Renal cortex interstitium (tissue), 15 donors: ENCODE results near the gene OR8J3. TPM values are rescaled to one million over a fixed set of nuclear protein-coding genes. Genes with fewer than 3 reads are reported as not detected.
"Not testable (repeated sequence)": the region's sequence is repeated elsewhere in the genome, so short reads cannot be mapped to it uniquely, and the experiment has no call there.

Experiments
- DNase-seq, 11 donors: peaks; one replicate each; pipeline ENCODE4 v3.0.0-alpha.2; 2013; ENCODE audit warnings: low read depth in 9 of 11, low spot score in 4 of 11; ENCODE audit errors: extremely low read depth in 1 of 11
- long read RNA-seq, 16 experiments: transcript quantifications; one replicate each; lab custom pipeline, GENCODE V29; 2026
- polyA plus RNA-seq, 3 donors: library from polyadenylated mRNA; unstranded; fragments of 120-200 nt; gene quantifications; one replicate each; pipeline ENCODE4 v1.2.1, GENCODE V29; 2013; ENCODE audit not compliant: insufficient read length in 3 of 3

Gene OR8J3
- polyA plus RNA-seq = not detected
- long read RNA-seq, donor 1 = 0 reads
- long read RNA-seq, donor 2, partial matches to known transcripts = 0 of 1 reads
- long read RNA-seq, donor 2, other reads (novel, unspliced or antisense) = 0 of 1 reads
- long read RNA-seq, donor 3 = 0 reads
- long read RNA-seq, donor 4 = 0 reads
- long read RNA-seq, donor 5 = 0 reads
- long read RNA-seq, donor 6 = 0 reads
- long read RNA-seq, donor 7 = 0 reads
- long read RNA-seq, donor 8 = 0 reads
- long read RNA-seq, donor 9 = 0 reads
- long read RNA-seq, donor 10 = 0 reads
- long read RNA-seq, donor 11 = 0 reads
- long read RNA-seq, donor 12 = 0 reads
- long read RNA-seq, donor 13 = 0 reads
- long read RNA-seq, donor 14 = 0 reads
- long read RNA-seq, donor 15 = 0 reads
- long read RNA-seq, donor 16 = 0 reads

GRCh38 chr11:56140151-56140661, at the start of gene OR8J3:
Gene OR8J3, minus strand, starts transcription at chr11:56140201. Its CDS starts 2,483 bp downstream, at chr11:56137718.
- DNase-seq = no peak

GRCh38 chr11:56188602-56189001, 48.6 kb upstream of the OR8J3 start:
- DNase-seq = no peak

GRCh38 chr11:56183459-56183858, 43.5 kb upstream of the OR8J3 start:
- DNase-seq = no peak

GRCh38 chr11:56176318-56176717, 36.3 kb upstream of the OR8J3 start, which contains the start of gene OR5J2:
Gene OR5J2, plus strand, starts transcription at chr11:56176618. Its CDS starts 0 bp downstream, at chr11:56176618.
- DNase-seq = no peak

GRCh38 chr11:56172256-56172830, 32.3 kb upstream of the OR8J3 start:
- no peak for DNase-seq

- DNase-seq = no peak
Observed at GRCh38 chr11:56163804-56164203, 23.8 kb upstream of the OR8J3 start.

- DNase-seq = no peak
Observed at GRCh38 chr11:56160217-56160616, 20.2 kb upstream of the OR8J3 start, which contains the start of gene OR8K5. Gene OR8K5, minus strand, starts transcription at chr11:56160317. Its CDS starts 0 bp downstream, at chr11:56160317.

- no peak for DNase-seq
Observed at GRCh38 chr11:56152333-56152732, 12.3 kb upstream of the OR8J3 start.

- DNase-seq = no peak
Observed at GRCh38 chr11:56151376-56151775, 11.4 kb upstream of the OR8J3 start.

- not testable (repeated sequence) for DNase-seq
Observed at GRCh38 chr11:56143681-56144080, 3.7 kb upstream of the OR8J3 start.

- no peak for DNase-seq
Observed at GRCh38 chr11:56122073-56122472, 17.9 kb downstream of the OR8J3 start, which contains the start of gene OR8H3. Gene OR8H3, plus strand, starts transcription at chr11:56122373. Its CDS starts 0 bp downstream, at chr11:56122373.

GRCh38 chr11:56103210-56103737, 36.7 kb downstream of the OR8J3 start, which contains the start of gene OR8H2:
Gene OR8H2, plus strand, starts transcription at chr11:56103687. Its CDS starts 1,356 bp downstream, at chr11:56105043.
- no peak for DNase-seq

GRCh38 chr11:56093008-56093407, 47.0 kb downstream of the OR8J3 start, which contains the start of gene OR8I2:
Gene OR8I2, plus strand, starts transcription at chr11:56093308. Its CDS starts 0 bp downstream, at chr11:56093308.
- no peak for DNase-seq

- no peak for DNase-seq
Observed at GRCh38 chr11:56089697-56090096, 50.3 kb downstream of the OR8J3 start.

Other genes with a start within 250 kb of the OR8J3 start
- gene OR5W2, start 225.6 kb downstream of the OR8J3 start, polyA plus RNA-seq = not detected
- not detected for gene OR5I1, start 203.8 kb downstream of the OR8J3 start, polyA plus RNA-seq
- gene OR10AG1, start 170.3 kb downstream of the OR8J3 start, polyA plus RNA-seq = not detected
- not detected for gene OR5F1, start 145.6 kb downstream of the OR8J3 start, polyA plus RNA-seq
- under 1 TPM; 0.03 to 0.08 (median 0.06) TPM for gene OR5AS1, start 112.5 kb downstream of the OR8J3 start, polyA plus RNA-seq
- not detected for gene OR8I2, start 46.9 kb downstream of the OR8J3 start, polyA plus RNA-seq
- gene OR8H2, start 36.5 kb downstream of the OR8J3 start, polyA plus RNA-seq = under 1 TPM in 1 of 3 donors, not detected in 2; 0.05 TPM
- gene OR8H3, start 17.8 kb downstream of the OR8J3 start, polyA plus RNA-seq = not detected
- gene OR8K5, start 20.1 kb upstream of the OR8J3 start, polyA plus RNA-seq = not detected
- not detected for gene OR5J2, start 36.4 kb upstream of the OR8J3 start, polyA plus RNA-seq
- not detected for gene OR5T2, start 94.1 kb upstream of the OR8J3 start, polyA plus RNA-seq
- not detected for gene OR5T3, start 112.1 kb upstream of the OR8J3 start, polyA plus RNA-seq
- not detected for gene OR5T1, start 134.0 kb upstream of the OR8J3 start, polyA plus RNA-seq
- not detected for gene OR8H1, start 152.1 kb upstream of the OR8J3 start, polyA plus RNA-seq
- gene OR8K3, start 174.9 kb upstream of the OR8J3 start, polyA plus RNA-seq = not detected
- gene OR8K1, start 205.8 kb upstream of the OR8J3 start, polyA plus RNA-seq = not detected
- not detected for gene OR8J1, start 214.1 kb upstream of the OR8J3 start, polyA plus RNA-seq
- gene OR8U1, start 235.4 kb upstream of the OR8J3 start, polyA plus RNA-seq = not detected